Ishikawa (cell line): ENCODE data around the gene MRPL49.

Source experiments
- CEBPB ChIP-seq: IDR thresholded peaks from 2 replicates; pipeline ENCODE4 v1.6.1; 2012
- CREB1 ChIP-seq: IDR thresholded peaks from 2 replicates; pipeline ENCODE4 v1.6.1; 2012; ENCODE audit warnings: low read depth
- EGR1 ChIP-seq: IDR thresholded peaks from 2 replicates; pipeline ENCODE4 v1.6.1; 2012
- EP300 ChIP-seq: IDR thresholded peaks from 2 replicates; pipeline ENCODE4 v1.6.1; 2012; ENCODE audit warnings: borderline replicate concordance
- FOXM1 ChIP-seq: IDR thresholded peaks from 2 replicates; pipeline ENCODE4 v1.6.1; 2012; ENCODE audit warnings: low read depth, borderline replicate concordance
- MAX ChIP-seq: IDR thresholded peaks from 2 replicates; pipeline ENCODE4 v1.6.1; 2012
- NFIC ChIP-seq: IDR thresholded peaks from 2 replicates; pipeline ENCODE4 v1.6.1; 2012
- RAD21 ChIP-seq: IDR thresholded peaks from 2 replicates; pipeline ENCODE4 v1.6.1; 2012; ENCODE audit warnings: low read depth
- REST ChIP-seq: IDR thresholded peaks from 2 replicates; pipeline ENCODE4 v1.6.1; 2012; ENCODE audit warnings: low read depth, mild to moderate bottlenecking
- TAF1 ChIP-seq: IDR thresholded peaks from 2 replicates; pipeline ENCODE4 v1.6.1; 2012; ENCODE audit warnings: low read depth, mild to moderate bottlenecking
- TCF12 ChIP-seq: IDR thresholded peaks from 2 replicates; pipeline ENCODE4 v1.6.1; 2012; ENCODE audit warnings: low read depth
- TEAD4 ChIP-seq: IDR thresholded peaks from 2 replicates; pipeline ENCODE4 v1.6.1; 2012
- USF1 ChIP-seq: IDR thresholded peaks from 2 replicates; pipeline ENCODE4 v1.6.1; 2012
- YY1 ChIP-seq: IDR thresholded peaks from 2 replicates; pipeline ENCODE4 v1.6.1; 2012; ENCODE audit warnings: low read depth
- ZBTB7A ChIP-seq: IDR thresholded peaks from 2 replicates; pipeline ENCODE4 v1.6.1; 2012; ENCODE audit warnings: low read depth

MRPL49 gene

GRCh38 chr11:65127473-65128181 lies 5.5 kb downstream of the MRPL49 start:
- TF ChIP-seq CEBPB (no peak), EP300 (no peak), FOXM1 (no peak), RAD21 (no peak), ZBTB7A (no peak)

GRCh38 chr11:65128182-65129145 lies 6.3 kb downstream of the MRPL49 start:
- TF ChIP-seq NFIC (no peak), YY1 (no peak), CREB1 (no peak)

GRCh38 chr11:65129649-65130441 lies 7.7 kb downstream of the MRPL49 start:
- no peak for TF ChIP-seq CEBPB
- TF ChIP-seq EGR1 = no peak
- TF ChIP-seq MAX = no peak
- no peak for TF ChIP-seq TCF12
- TF ChIP-seq EP300 = no peak
- TF ChIP-seq REST = no peak
- no peak for TF ChIP-seq CREB1
- no peak for TF ChIP-seq YY1
- no peak for TF ChIP-seq ZBTB7A
- no peak for TF ChIP-seq TEAD4
- TF ChIP-seq FOXM1 = no peak
- no peak for TF ChIP-seq TAF1
- no peak for TF ChIP-seq NFIC
- no peak for TF ChIP-seq RAD21
- TF ChIP-seq USF1 = no peak

- TF ChIP-seq EGR1 (no peak), NFIC (no peak), USF1 (no peak), MAX (no peak), TAF1 (no peak), REST (no peak), TCF12 (no peak), CREB1 (no peak), EP300 (no peak), YY1 (no peak), RAD21 (no peak), FOXM1 (no peak)
Measured at GRCh38 chr11:65130631-65131416, 8.7 kb downstream of the MRPL49 start.

GRCh38 chr11:65131417-65131776 lies 9.3 kb downstream of the MRPL49 start:
- TF ChIP-seq USF1 (no peak), ZBTB7A (no peak), EP300 (no peak), CREB1 (no peak), TAF1 (no peak), FOXM1 (no peak), YY1 (no peak), NFIC (no peak), REST (no peak)
